Keratinocyte (primary cell): ENCODE data around the gene NUDT1. TPM values are rescaled to one million over a fixed set of nuclear protein-coding genes. Genes with fewer than 3 reads are reported as not detected.

ENCODE experiments used
- DNase-seq: peaks from one replicate; pipeline ENCODE4 v3.0.0-alpha.2; 2011; ENCODE audit warnings: low read depth, missing footprints, low spot score
- FAIRE-seq: peaks from 2 replicates; lab custom pipeline; 2011; peaks lifted over from hg19 to GRCh38; lab: Jason Lieb, UNC
- H2AFZ ChIP-seq: 2 replicates; pipeline ENCODE4 v1.6.0; 2012; ENCODE audit warnings: low read length, control low read depth, inconsistent platforms; ENCODE audit not compliant: control insufficient read depth
- H3K27ac ChIP-seq: 2 replicates; pipeline ENCODE4 v1.5.1; 2011; ENCODE audit warnings: low read length; ENCODE audit not compliant: control insufficient read depth, insufficient read depth
- H3K27me3 ChIP-seq: 3 replicates; pipeline ENCODE4 v1.6.0; 2011; ENCODE audit warnings: low read length; ENCODE audit not compliant: control insufficient read depth, insufficient read depth; ENCODE audit errors: extremely low read depth
- H3K36me3 ChIP-seq, 2 experiments: 2 replicates in 1 of 2; 3 replicates in 1 of 2; pipeline ENCODE4 v1.5.1; 2011; ENCODE audit warnings: low read length in 2 of 2, mild to moderate bottlenecking in 1 of 2; ENCODE audit not compliant: control insufficient read depth in 2 of 2, insufficient read depth in 2 of 2; ENCODE audit errors: extremely low read depth in 1 of 2
- H3K4me1 ChIP-seq: 3 replicates; pipeline ENCODE4 v1.5.1; 2011; ENCODE audit warnings: low read length; ENCODE audit not compliant: control insufficient read depth, insufficient read depth; ENCODE audit errors: extremely low read depth
- H3K4me2 ChIP-seq: 3 replicates; pipeline ENCODE4 v1.6.0; 2011; ENCODE audit warnings: low read depth, low read length; ENCODE audit not compliant: control insufficient read depth, insufficient read depth; ENCODE audit errors: extremely low read depth
- H3K4me3 ChIP-seq, 3 experiments: fragments of 200-600 bp in 1 of 3; sonication (generic) in 1 of 3; 2 replicates in 2 of 3; 3 replicates in 1 of 3; pipeline ENCODE4 v1.5.1; 2011 to 2016; ENCODE audit warnings: low read length in 3 of 3, mild to moderate bottlenecking in 3 of 3, control low read depth in 2 of 3, inconsistent platforms in 1 of 3, low read depth in 1 of 3, mixed read lengths in 1 of 3, mixed run types in 1 of 3, moderate library complexity in 1 of 3; ENCODE audit not compliant: control insufficient read depth in 2 of 3, insufficient read depth in 2 of 3; ENCODE audit errors: extremely low read depth in 1 of 3
- H3K79me2 ChIP-seq: 2 replicates; pipeline ENCODE4 v1.6.0; 2012; ENCODE audit warnings: low read length; ENCODE audit not compliant: control insufficient read depth, insufficient read depth
- H3K9ac ChIP-seq: 3 replicates; pipeline ENCODE4 v1.6.0; 2011; ENCODE audit warnings: low read length; ENCODE audit not compliant: control insufficient read depth, insufficient read depth; ENCODE audit errors: extremely low read depth
- H3K9me1 ChIP-seq: 3 replicates; pipeline ENCODE4 v1.6.0; 2011; ENCODE audit warnings: low read length; ENCODE audit not compliant: control insufficient read depth, insufficient read depth; ENCODE audit errors: extremely low read depth
- H3K9me3 ChIP-seq: 2 replicates; pipeline ENCODE4 v1.5.1; 2012; ENCODE audit warnings: low read depth, low read length; ENCODE audit not compliant: control insufficient read depth
- H4K20me1 ChIP-seq: 3 replicates; pipeline ENCODE4 v1.6.0; 2011; ENCODE audit warnings: low read length; ENCODE audit not compliant: control insufficient read depth, insufficient read depth; ENCODE audit errors: extremely low read depth
- EZH2 ChIP-seq: IDR thresholded peaks from one replicate; pipeline ENCODE4 v1.6.1; 2012; ENCODE audit warnings: inconsistent platforms, mild to moderate bottlenecking, low read length, moderate library complexity
- dilution Hi-C: fragments of 300-500 bp; cut with MboI; formaldehyde crosslinking; loops from one replicate; pipeline ENCODE4 v1.7.0; 2020; ENCODE audit warnings: low sequenced_read_pairs; ENCODE audit not compliant: extremely low pct_ligation_motif_present
- polyA plus RNA-seq, 5 experiments: library from polyadenylated mRNA; depleted of rRNA in 3 of 5; stranded (reverse) in 3 of 5; stranded (forward) in 1 of 5; unstranded in 1 of 5; fragments of >200 nt; gene quantifications; 1 replicate in 1 of 5; 2 replicates in 3 of 5; 3 replicates in 1 of 5; pipeline versions ENCODE4 v1.2.1 to v1.2.3, GENCODE V29; 2011 to 2012; ENCODE audit warnings: missing spikeins in 2 of 5, low read depth in 1 of 5, low replicate concordance in 1 of 5
- TF ChIP-seq, protein P1 (sequence below), 3 experiments: IDR thresholded peaks in 1 of 3; conservative IDR thresholded peaks in 1 of 3; optimal IDR thresholded peaks in 1 of 3; 2 replicates in 2 of 3; 3 replicates in 1 of 3; pipeline versions ENCODE3 to v1.5.1; 2011; ENCODE audit warnings: low read length in 3 of 3, mild to moderate bottlenecking in 3 of 3, moderate library complexity in 2 of 3, control low read depth in 1 of 3, inconsistent platforms in 1 of 3; ENCODE audit not compliant: insufficient read depth in 2 of 3; ENCODE audit errors: extremely low read depth in 1 of 3

The NUDT1 gene
- polyA plus RNA-seq, 1 donor (not counting 4 experiments of a cell fraction or from before 2014, with no cell fraction given), result 21.9 TPM

DNA sequence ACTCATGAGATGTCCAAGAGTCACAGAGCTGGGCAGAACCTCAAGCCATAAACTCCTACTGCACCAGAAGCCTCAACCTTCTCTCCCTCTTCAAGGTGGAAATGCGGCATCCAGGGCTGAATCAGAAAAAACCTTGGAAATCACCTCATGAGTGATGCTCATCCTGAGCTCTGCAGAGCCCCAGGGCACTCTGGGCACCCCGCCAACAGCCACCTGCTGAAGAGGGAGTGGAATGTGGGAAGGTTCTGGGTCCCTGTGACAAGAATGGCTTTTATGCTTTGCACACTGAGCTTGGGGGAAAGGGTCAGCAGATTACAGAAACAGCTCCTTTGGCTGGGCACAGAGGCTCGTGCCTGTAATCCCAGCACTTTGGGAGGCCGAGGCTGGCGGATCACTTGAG lies 18.8 kb downstream of the NUDT1 start:
- H3K27ac ChIP-seq, result no peak overlapping the region
- TF ChIP-seq EZH2, result no peak
- TF ChIP-seq, protein P1, sequence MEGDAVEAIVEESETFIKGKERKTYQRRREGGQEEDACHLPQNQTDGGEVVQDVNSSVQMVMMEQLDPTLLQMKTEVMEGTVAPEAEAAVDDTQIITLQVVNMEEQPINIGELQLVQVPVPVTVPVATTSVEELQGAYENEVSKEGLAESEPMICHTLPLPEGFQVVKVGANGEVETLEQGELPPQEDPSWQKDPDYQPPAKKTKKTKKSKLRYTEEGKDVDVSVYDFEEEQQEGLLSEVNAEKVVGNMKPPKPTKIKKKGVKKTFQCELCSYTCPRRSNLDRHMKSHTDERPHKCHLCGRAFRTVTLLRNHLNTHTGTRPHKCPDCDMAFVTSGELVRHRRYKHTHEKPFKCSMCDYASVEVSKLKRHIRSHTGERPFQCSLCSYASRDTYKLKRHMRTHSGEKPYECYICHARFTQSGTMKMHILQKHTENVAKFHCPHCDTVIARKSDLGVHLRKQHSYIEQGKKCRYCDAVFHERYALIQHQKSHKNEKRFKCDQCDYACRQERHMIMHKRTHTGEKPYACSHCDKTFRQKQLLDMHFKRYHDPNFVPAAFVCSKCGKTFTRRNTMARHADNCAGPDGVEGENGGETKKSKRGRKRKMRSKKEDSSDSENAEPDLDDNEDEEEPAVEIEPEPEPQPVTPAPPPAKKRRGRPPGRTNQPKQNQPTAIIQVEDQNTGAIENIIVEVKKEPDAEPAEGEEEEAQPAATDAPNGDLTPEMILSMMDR (optimal IDR thresholded peaks at IDR 0.05 in 1 of 3, IDR thresholded peaks at IDR 0.05 in 1 of 3, conservative IDR thresholded peaks at IDR 0.05 in 1 of 3; ENCODE audit: extremely low read depth in 1 of 3, insufficient read depth in 2 of 3, low read length in 3 of 3), result no peak
- H3K9me1 ChIP-seq, result peaks cover 5% of the 10 kb centered on the region
- no peaks in the 10 kb centered on the region for H3K9me3 ChIP-seq
- H3K9ac ChIP-seq, result no peak overlapping the region
- H3K4me3 ChIP-seq, result no peak overlapping the region
- H3K4me2 ChIP-seq, result no peak overlapping the region
- H4K20me1 ChIP-seq, result peaks cover 4% of the 10 kb centered on the region
- FAIRE-seq, result peak; percentile 56
- DNase-seq, result peak; percentile 63
- H3K4me1 ChIP-seq, result peaks cover 4% of the 10 kb centered on the region
- no peaks in the 10 kb centered on the region for H3K27me3 ChIP-seq
- H3K79me2 ChIP-seq, result no peaks in the 10 kb centered on the region
- H3K36me3 ChIP-seq, result peaks cover 2 to 6% of the 10 kb centered on the region in 2 experiments
- dilution Hi-C loops, result no loop called here
- H2AFZ ChIP-seq, result no peak overlapping the region

DNA sequence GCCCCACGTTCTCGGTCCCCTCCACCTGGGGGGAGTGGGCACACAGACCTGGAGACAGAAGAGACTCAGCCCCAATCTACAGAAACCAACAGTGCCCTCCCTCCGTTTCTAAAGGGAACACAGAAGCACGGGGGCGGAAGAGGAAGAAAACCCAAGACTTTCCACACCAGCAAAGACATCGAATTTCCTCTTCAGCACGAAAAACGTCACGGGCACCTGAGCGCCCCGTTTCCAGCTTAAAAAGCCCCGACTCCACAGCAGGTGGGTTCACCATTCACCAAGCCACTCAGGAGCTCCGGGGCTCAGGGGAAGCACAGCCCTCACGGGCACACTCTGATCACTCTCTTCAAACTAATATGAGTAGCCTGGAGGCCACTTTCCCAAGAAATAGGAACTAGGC lies 19.6 kb downstream of the NUDT1 start:
- Histone ChIP-seq H3K9ac (no peak overlapping the region), H3K27ac (no peak overlapping the region), H2AFZ (no peak overlapping the region), H3K4me3 (no peak overlapping the region), H3K27me3 (no peaks in the 10 kb centered on the region), H3K4me1 (peaks cover 4% of the 10 kb centered on the region), H3K79me2 (no peaks in the 10 kb centered on the region), H3K36me3 (peaks cover 2 to 3% of the 10 kb centered on the region in 2 experiments), H3K4me2 (no peak overlapping the region), H3K9me1 (peaks cover 5% of the 10 kb centered on the region), H4K20me1 (peaks cover 4% of the 10 kb centered on the region), H3K9me3 (no peaks in the 10 kb centered on the region)
- dilution Hi-C loops, result no loop called here
- TF ChIP-seq EZH2, result no peak
- TF ChIP-seq, protein P1 (optimal IDR thresholded peaks at IDR 0.05 in 1 of 3, IDR thresholded peaks at IDR 0.05 in 1 of 3, conservative IDR thresholded peaks at IDR 0.05 in 1 of 3; ENCODE audit: extremely low read depth in 1 of 3, insufficient read depth in 2 of 3, low read length in 3 of 3), result no peak
- FAIRE-seq (no peak), DNase-seq (no peak)
